HG02759 (cell line): ENCODE results near the gene MMP26.
"Not testable (repeated sequence)": the region's sequence is repeated elsewhere in the genome, so short reads cannot be mapped to it uniquely, and the experiment has no call there.

ENCODE experiments used
- ATAC-seq: cut with Tn5 transposase; IDR thresholded peaks from one replicate; pipeline ENCODE4 v1.9.1; 2021; ENCODE audit warnings: mild to moderate bottlenecking, moderate library complexity; ENCODE audit not compliant: unreplicated experiment

The MMP26 gene

GRCh38 chr11:4722616-4723534 lies 18.3 kb downstream of the MMP26 start:
- ATAC-seq = not testable (repeated sequence)

- ATAC-seq = no peak
Observed at GRCh38 chr11:4727171-4727570, 22.6 kb downstream of the MMP26 start.

GRCh38 chr11:4740735-4741134 lies 36.2 kb downstream of the MMP26 start:
- no peak for ATAC-seq

GRCh38 chr11:4748438-4748837 lies 43.9 kb downstream of the MMP26 start:
- no peak for ATAC-seq

- no peak for ATAC-seq
Observed at GRCh38 chr11:4751201-4751600, 46.6 kb downstream of the MMP26 start.
